AG08395 (cell line): ENCODE data around the gene GRHL3.

Experiments used
- DNase-seq: peaks from one replicate; pipeline ENCODE4 v3.0.0; 2012; ENCODE audit warnings: mixed read lengths, low spot score

The GRHL3 gene

GRCh38 chr1:24317956-24318614 is 1.1 kb upstream of the GRHL3 start:
- peak; percentile 43 for DNase-seq

DNA sequence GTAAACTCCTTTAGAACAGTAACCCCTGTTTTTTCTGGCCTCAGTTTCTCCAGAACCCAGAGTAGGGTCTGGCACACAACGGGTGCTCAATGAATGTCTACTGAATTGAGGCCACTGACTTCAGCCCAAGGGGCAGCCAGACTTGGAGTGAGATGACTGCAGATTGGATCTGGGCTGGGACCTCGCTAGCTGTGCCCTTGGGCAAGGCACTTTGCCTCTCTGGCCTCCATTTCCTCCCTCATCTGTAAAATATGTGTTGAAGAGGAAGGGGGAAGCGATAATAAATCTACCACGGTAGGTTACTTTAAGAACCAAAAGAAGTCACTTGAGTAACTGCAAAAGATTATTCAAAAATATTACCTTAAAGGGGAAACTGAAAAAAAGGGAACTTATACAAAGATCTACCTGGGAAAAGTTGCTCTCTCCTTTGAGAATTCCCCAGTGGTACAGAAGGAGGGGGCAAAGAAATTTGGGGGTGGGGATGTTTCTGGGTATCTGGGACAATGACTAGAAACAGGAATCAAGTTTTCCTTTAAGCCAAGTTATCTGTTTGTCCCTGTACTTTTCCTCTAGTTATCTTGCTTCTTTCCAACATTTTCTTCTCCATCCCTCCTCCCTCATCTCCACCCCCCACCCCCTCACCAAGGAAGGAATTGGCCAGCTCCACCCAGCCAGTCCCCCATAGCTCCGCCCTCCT is 394 bp upstream of the GRHL3 start:
- no peak for DNase-seq

- no peak for DNase-seq
Measured at GRCh38 chr1:24319962-24320361, 805 bp downstream of the GRHL3 start.

GRCh38 chr1:24321126-24321525 is 2.0 kb downstream of the GRHL3 start:
- no peak for DNase-seq

- peak; percentile 74 for DNase-seq
Measured at GRCh38 chr1:24321697-24322469, 2.7 kb downstream of the GRHL3 start.

DNA sequence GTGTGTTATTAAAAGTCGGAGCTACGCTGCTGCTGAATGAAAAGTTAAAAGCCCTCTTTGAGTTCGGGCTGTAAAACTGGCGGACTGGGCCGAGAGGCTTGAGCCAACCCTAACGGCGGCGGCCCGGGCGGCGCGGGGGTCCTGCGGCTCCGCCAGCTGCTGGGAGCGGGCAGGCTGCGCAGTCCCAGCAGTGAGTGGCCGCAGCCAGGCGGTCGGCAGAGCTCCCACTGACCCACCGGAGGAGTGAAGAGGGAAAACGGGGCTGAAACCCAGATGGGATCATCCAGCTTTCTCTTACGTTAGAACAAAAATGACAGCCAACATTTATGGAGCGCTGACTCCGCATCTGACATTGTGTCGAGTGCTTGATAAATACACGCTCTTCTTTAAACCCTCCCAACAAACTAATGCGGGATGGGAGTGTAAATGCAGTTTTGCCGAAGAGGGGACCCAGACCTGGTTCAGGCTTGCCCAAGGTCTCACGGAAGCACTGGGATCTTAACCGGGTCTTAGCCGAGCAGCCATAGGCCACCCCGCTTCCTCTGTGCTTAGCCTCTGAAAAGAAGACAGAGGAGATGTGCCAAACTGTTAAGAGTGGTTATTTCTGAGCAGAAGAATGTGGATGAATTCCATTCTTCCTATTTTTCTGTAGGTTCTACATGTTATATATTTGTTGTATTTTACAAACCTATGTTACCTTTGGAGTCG is 3.5 kb downstream of the GRHL3 start:
- no peak for DNase-seq

DNA sequence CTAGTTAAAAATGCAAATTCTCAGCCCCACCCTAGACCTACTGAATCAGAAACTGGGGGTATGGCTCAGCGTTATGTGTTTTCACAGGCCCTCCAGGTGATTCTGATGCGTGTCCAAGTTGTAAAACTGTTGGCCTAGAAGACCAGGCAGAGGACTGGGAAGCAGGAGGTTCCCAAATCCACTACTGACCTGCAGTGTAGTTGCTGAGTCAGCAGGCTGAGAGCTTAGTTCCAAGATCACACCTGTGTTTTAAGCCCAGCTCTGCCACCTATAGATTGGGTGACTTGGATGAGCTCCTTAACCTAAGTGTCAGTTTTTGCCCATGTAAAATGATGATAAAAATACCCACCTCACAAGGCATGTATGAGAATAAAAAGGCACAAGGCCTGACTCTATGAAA is 4.1 kb downstream of the GRHL3 start:
- no peak for DNase-seq

GRCh38 chr1:24324903-24325302 is 5.7 kb downstream of the GRHL3 start:
- DNase-seq: no peak

DNA sequence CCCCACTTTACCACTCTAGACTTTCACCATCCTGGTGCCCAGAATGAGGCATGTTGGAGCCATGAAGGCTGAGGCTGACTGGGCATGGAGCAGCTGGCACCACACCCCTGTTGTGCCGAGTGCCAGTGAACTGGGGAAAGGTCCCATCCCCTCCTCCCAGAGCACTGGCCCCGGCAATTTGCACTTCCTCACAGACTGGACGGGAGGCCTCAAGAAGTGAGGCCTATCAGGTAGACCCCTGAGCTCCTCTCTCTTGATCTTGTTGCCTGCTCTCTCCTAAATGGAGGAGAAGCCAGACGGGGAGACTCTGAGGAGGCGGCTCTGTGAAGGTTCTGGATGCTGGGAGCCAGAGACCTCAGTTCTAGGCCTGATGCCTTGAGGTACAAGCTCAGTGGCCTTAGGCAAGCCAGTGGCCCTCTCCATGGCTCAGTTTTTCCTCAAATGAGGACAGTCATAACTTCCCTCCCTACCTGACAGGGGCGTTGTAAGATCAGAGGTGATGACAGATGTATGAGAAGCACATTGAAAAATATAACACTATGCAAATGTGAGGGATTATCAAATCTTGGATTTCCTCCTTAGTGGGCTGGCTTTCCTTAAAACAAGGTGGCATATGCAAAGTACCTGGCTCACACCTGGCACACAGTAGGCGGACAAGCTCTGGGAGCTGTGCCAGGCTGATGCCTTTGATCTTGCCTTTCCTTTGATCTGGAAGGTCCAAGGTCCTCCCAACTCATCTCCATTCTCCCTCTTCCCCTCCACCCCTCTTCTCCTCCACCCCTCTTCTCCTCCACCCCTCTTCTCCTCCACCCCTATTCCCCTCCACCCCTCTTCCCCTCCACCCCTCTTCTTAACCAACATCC is 6.7 kb downstream of the GRHL3 start:
- no peak for DNase-seq

DNA sequence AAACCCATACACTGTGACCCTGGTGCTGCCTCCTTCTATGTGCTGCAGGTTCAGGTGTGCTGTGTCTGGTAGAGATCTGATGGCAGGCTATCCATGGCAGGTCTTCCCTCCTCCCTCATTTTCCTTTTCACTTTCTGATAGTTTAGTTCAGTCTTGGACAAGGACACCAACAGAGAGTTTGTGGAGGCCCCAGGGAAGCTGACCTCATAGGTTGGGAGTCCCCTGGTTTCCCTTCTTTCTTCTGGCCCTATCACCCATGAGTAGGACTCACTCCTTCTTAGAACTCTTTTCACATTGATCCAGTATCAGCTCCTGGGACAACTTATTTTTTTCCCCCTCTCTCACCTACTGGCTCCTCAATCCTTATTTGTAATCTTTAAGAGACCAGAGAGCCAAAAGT is 8.3 kb downstream of the GRHL3 start:
- DNase-seq: no peak

- no peak for DNase-seq
Measured at GRCh38 chr1:24327891-24328290, 8.7 kb downstream of the GRHL3 start.

DNA sequence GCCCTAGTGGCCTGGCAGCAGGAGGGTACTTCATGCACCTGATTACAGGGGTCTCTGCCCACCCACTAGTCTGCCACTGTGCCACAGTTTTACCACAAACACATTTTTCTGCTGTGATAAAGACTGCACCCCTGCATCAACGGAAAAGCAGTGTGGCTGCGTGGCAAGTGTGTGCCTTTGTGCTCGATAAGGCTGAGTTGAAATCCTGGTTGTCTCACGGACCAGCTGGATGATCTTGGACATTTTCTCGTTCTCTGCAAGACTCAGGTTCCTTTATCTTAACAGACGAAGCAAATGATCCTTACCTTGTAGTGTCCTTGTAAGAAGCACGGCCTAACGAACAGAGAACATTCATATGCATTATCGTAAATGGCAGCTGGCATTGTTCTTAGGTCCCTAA is 10.2 kb downstream of the GRHL3 start:
- DNase-seq: no peak

DNA sequence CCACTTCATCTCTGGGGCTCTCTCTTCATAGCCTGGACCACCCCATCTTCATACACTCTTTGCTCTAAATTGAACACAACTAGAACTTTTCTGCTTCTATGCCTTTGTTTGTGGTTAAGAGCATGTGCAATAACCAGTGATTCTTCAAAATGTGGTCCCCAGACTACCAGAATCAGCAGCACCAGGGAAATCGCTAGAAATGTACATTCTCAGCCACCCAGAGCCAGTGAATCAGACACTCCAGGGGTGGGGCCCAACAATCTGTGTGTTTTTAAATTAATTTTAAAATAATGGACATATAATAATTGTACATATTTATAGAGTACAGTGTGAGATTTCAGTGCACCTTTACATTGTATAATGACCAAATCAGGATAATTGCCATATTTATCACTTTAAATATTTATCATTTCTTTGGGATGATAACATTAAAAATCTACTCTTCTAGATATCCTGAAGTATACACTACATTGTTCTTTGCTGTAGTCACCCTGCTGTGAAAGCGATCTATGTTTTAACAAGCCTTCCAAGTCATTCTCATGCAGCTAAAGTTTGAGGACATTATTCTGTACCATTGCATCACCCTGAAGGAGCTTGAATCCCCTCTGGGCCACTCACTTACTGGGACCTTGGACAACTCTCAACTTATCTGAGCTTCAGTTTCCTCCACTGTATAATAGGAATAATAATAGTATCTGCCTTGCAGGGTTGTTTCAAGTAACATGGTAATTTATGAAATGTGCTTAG is 10.8 kb downstream of the GRHL3 start:
- no peak for DNase-seq

- DNase-seq: no peak
Measured at GRCh38 chr1:24331961-24332673, 13.0 kb downstream of the GRHL3 start.

DNA sequence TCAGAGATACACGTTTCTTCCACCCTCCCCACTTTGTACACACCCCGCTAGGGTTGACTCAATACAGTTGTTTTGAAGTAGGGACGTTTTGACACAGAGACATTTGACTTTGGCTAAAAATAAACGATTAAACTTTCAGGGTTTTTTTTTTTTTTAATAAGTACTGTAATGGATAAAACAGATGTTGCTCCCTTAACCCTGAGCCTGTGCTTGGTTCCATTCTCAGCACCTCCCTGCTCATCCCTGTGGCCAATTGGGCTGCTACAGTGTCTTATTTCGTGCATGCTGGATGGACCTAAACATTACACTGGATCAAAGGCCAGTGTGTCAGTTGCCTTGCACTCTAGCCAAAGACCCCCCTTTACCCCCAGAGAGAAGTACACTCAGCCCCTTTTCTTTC is 16.9 kb downstream of the GRHL3 start:
- no peak for DNase-seq

GRCh38 chr1:24337455-24337854 is 18.3 kb downstream of the GRHL3 start:
- DNase-seq: no peak

DNA sequence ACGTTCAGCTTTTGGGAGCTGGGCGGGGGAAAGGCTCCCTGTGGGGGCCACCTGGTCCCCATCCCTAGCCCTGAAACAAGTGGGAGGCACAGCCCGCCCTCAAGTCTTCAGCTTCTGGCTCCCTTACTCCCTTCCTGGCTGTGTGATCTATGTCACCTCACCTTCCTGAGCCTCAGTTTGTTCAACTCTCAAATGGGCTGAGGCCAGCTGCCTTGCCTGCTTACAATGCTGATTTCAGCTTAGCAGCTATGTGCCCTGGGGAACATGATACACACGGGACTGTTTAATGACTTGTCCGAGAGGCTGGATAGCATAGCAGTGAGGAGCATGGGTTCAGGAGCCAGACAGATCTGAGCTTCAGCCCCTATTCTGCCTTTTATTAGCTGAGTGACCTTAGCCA is 19.3 kb downstream of the GRHL3 start:
- no peak for DNase-seq

GRCh38 chr1:24339996-24340395 is 20.8 kb downstream of the GRHL3 start:
- DNase-seq: no peak

DNA sequence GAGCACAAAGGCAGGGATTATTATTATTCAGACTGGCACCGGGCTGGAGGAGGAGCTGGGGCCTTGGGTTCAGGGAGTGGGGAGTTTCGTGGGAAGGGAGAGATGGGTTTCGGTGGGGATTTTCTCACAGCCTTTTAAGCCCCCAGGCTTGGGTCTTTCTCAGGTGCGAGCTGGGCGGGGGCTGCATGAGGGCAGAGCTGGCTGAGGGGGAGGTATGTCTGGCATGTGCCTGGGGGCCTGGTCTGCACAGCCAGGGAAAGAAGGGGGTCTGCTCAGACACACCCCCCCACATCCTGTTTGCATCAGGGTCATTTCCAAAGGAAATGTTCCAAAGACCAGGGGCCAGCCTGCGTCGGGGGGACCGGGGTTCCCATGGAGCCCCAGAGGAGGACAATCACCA is 21.6 kb downstream of the GRHL3 start:
- no peak for DNase-seq

GRCh38 chr1:24341260-24341659 is 22.1 kb downstream of the GRHL3 start:
- DNase-seq: no peak
